HepG2 (cell line): ENCODE measurements around the gene MOGAT3. TPM values are rescaled to one million over a fixed set of nuclear protein-coding genes. Genes with fewer than 3 reads are reported as not detected.

ENCODE experiments used
- ATF1 ChIP-seq: IDR thresholded peaks from 2 replicates; pipeline ENCODE4 v1.6.1; 2016; ENCODE audit warnings: mild to moderate bottlenecking, control low read depth
- FLYWCH1 ChIP-seq: sonication (generic); formaldehyde crosslinking; IDR thresholded peaks from 2 replicates; pipeline ENCODE4 v1.8.1; 2023; ENCODE audit warnings: mild to moderate bottlenecking, missing genetic modification reagents
- NPAS2 ChIP-seq: sonication (generic); formaldehyde crosslinking; IDR thresholded peaks from 2 replicates; pipeline ENCODE4 v1.8.0; 2022; ENCODE audit warnings: mild to moderate bottlenecking, missing genetic modification reagents, borderline replicate concordance
- PPARG ChIP-seq: conservative IDR thresholded peaks from 2 replicates; pipeline ENCODE4 v1.6.1; 2016; ENCODE audit warnings: missing biosample characterization, missing genetic modification reagents
- RNF2 ChIP-seq: fragments of 450-650 bp; conservative IDR thresholded peaks from 2 replicates; pipeline ENCODE4 v1.6.1; 2016; ENCODE audit warnings: low read depth
- STAT5B ChIP-seq: sonication (generic); formaldehyde crosslinking; IDR thresholded peaks from 2 replicates; pipeline ENCODE4 v1.4.0; 2020; ENCODE audit warnings: missing genetic modification reagents
- TEAD2 ChIP-seq: sonication (generic); formaldehyde crosslinking; IDR thresholded peaks from 2 replicates; pipeline ENCODE4 v1.9.0; 2021; ENCODE audit warnings: missing genetic modification reagents
- ZFP1 ChIP-seq: IDR thresholded peaks from 2 replicates; pipeline ENCODE4 v1.6.1; 2016
- ZMYM2 ChIP-seq: sonication (generic); formaldehyde crosslinking; IDR thresholded peaks from 2 replicates; pipeline ENCODE4 v1.8.0; 2022; ENCODE audit warnings: mild to moderate bottlenecking, missing genetic modification reagents
- ZNF3 ChIP-seq: IDR thresholded peaks from 2 replicates; pipeline ENCODE4 v1.7.0; 2017; ENCODE audit warnings: inconsistent platforms
- ZNF605 ChIP-seq: sonication (generic); formaldehyde crosslinking; IDR thresholded peaks from 2 replicates; pipeline ENCODE4 v1.8.0; 2022; ENCODE audit warnings: mild to moderate bottlenecking, missing genetic modification reagents
- ZNF652 ChIP-seq: IDR thresholded peaks from 2 replicates; pipeline ENCODE4 v1.6.1; 2016; ENCODE audit warnings: low read depth, borderline replicate concordance
- ZNF747 ChIP-seq: sonication (generic); formaldehyde crosslinking; IDR thresholded peaks from 2 replicates; pipeline ENCODE4 v1.8.1; 2023; ENCODE audit warnings: missing genetic modification reagents, mild to moderate bottlenecking, borderline replicate concordance
- ZSCAN29 ChIP-seq: sonication (generic); formaldehyde crosslinking; conservative IDR thresholded peaks from 2 replicates; pipeline ENCODE4 v1.4.0; 2020; ENCODE audit warnings: mild to moderate bottlenecking, missing genetic modification reagents
- polyA plus RNA-seq, 8 experiments: library from polyadenylated mRNA; depleted of rRNA in 3 of 8; stranded (reverse) in 7 of 8; unstranded in 1 of 8; fragments of >200 nt; fragmentation: Illumina TruSeq in 4 of 8; extraction: Trizol in 4 of 8; gene quantifications; 2 replicates each; pipeline versions ENCODE4 v1.2.1 to v1.2.3, GENCODE V29; 2011 to 2016; ENCODE audit warnings: low read depth in 4 of 8, missing spikeins in 1 of 8, mixed read lengths in 1 of 8; ENCODE audit not compliant: insufficient read depth in 1 of 8
- total RNA-seq, 5 experiments: library from RNA; depleted of rRNA; stranded (reverse); fragments of >200 nt; fragmentation: Illumina TruSeq; extraction: Trizol; gene quantifications; 2 replicates each; pipeline ENCODE4 v1.2.3, GENCODE V29; 2016; ENCODE audit warnings: low read depth in 1 of 5
- TF ChIP-seq, protein P1 (sequence below), 2 experiments: sonication (generic) in 1 of 2; formaldehyde crosslinking in 1 of 2; IDR thresholded peaks; 2 replicates each; pipeline versions ENCODE4 v1.6.1 to v1.9.0; 2014 to 2022; ENCODE audit warnings: antibody characterized with exemption in 1 of 2, borderline replicate concordance in 1 of 2, inconsistent platforms in 1 of 2, low read depth in 1 of 2, missing genetic modification reagents in 1 of 2
- TF ChIP-seq, protein P2 (sequence below): sonication (generic); formaldehyde crosslinking; IDR thresholded peaks from 2 replicates; pipeline ENCODE4 v1.5.0; 2020; ENCODE audit warnings: missing genetic modification reagents
- TF ChIP-seq, protein P3 (sequence below): sonication (generic); formaldehyde crosslinking; IDR thresholded peaks from 2 replicates; pipeline ENCODE4 v1.4.0; 2020; ENCODE audit warnings: missing genetic modification reagents
- TF ChIP-seq, protein P4 (sequence below): IDR thresholded peaks from 2 replicates; pipeline ENCODE4 v1.6.1; 2016
- TF ChIP-seq, protein P5 (sequence below): sonication (generic); formaldehyde crosslinking; conservative IDR thresholded peaks from 2 replicates; pipeline ENCODE4 v1.4.0; 2020; ENCODE audit warnings: missing genetic modification reagents

MOGAT3 gene
- total and polyA plus RNA-seq, 2 of the 13 experiments (the other 11 are each of a cell fraction or from before 2014, with no cell fraction given): 22.5 to 30.5 TPM

DNA sequence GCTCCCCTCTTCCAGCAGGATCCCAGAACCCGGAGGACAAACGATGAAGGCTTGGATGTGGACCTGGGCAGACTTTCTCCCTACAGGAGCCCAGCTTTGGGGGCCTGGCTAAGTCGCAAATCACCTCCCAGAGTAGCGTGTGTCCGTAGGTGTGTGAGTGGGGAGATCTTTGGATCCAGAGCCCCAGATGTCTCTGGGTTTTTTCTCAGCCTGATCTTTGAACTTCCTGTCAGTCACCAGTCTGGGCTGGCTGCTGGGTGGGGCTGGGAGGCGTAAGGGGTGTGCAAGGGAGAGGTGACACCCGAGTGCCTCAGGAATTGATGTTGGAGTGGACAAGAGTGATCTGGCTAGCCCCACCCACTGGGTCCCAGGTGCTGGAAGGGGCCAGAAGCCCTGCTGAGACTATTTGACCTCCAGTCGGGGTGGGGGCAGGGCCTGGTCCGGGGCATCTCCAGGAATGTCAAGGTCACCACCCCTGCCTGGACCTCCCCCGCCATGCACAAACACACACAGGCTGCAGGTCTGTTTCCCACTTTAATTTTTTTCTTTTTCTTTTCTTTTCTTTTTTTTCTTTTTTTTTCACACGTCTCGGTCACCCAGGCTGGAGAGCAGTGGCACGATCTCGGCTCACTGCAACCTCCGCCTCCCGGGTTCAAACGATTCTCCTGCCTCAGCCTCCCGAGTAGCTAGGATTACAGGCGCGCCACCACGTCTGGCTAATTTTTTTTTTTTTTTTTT, at the start of gene MOGAT3 (continued):
- TF ChIP-seq, protein P1, sequence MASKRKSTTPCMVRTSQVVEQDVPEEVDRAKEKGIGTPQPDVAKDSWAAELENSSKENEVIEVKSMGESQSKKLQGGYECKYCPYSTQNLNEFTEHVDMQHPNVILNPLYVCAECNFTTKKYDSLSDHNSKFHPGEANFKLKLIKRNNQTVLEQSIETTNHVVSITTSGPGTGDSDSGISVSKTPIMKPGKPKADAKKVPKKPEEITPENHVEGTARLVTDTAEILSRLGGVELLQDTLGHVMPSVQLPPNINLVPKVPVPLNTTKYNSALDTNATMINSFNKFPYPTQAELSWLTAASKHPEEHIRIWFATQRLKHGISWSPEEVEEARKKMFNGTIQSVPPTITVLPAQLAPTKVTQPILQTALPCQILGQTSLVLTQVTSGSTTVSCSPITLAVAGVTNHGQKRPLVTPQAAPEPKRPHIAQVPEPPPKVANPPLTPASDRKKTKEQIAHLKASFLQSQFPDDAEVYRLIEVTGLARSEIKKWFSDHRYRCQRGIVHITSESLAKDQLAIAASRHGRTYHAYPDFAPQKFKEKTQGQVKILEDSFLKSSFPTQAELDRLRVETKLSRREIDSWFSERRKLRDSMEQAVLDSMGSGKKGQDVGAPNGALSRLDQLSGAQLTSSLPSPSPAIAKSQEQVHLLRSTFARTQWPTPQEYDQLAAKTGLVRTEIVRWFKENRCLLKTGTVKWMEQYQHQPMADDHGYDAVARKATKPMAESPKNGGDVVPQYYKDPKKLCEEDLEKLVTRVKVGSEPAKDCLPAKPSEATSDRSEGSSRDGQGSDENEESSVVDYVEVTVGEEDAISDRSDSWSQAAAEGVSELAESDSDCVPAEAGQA (IDR thresholded peaks at IDR 0.05; ENCODE audit: low read depth): no peak
- TF ChIP-seq, protein P1 (CRISPR knock-in tag; IDR thresholded peaks at IDR 0.05; ENCODE audit: borderline replicate concordance): 0 out of 2 replicates have a peak, but pooled peaks have one; percentile 47
- TF ChIP-seq ATF1 (CRISPR knock-in tag) (0 out of 2 replicates have a peak, but pooled peaks have one; percentile 38), RNF2 (no peak), ZNF747 (CRISPR knock-in tag) (peak; percentile 92), ZSCAN29 (CRISPR knock-in tag) (peak; percentile 14; the same call in 1 of the 2 replicates), NPAS2 (CRISPR knock-in tag) (no peak), ZNF605 (CRISPR knock-in tag) (no peak), PPARG (CRISPR knock-in tag) (no peak; the same call in 1 of the 2 replicates), TEAD2 (CRISPR knock-in tag) (no peak), STAT5B (no peak), FLYWCH1 (CRISPR knock-in tag) (no peak), ZNF652 (peak; percentile 7; the same call in 1 of the 2 replicates), ZNF3 (no peak), ZFP1 (CRISPR knock-in tag) (no peak; the same call in 1 of the 2 replicates), ZMYM2 (peak; percentile 38; the same call in 1 of the 2 replicates)
- TF ChIP-seq, protein P2, sequence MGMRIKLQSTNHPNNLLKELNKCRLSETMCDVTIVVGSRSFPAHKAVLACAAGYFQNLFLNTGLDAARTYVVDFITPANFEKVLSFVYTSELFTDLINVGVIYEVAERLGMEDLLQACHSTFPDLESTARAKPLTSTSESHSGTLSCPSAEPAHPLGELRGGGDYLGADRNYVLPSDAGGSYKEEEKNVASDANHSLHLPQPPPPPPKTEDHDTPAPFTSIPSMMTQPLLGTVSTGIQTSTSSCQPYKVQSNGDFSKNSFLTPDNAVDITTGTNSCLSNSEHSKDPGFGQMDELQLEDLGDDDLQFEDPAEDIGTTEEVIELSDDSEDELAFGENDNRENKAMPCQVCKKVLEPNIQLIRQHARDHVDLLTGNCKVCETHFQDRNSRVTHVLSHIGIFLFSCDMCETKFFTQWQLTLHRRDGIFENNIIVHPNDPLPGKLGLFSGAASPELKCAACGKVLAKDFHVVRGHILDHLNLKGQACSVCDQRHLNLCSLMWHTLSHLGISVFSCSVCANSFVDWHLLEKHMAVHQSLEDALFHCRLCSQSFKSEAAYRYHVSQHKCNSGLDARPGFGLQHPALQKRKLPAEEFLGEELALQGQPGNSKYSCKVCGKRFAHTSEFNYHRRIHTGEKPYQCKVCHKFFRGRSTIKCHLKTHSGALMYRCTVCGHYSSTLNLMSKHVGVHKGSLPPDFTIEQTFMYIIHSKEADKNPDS (CRISPR knock-in tag): no peak
- TF ChIP-seq, protein P3, sequence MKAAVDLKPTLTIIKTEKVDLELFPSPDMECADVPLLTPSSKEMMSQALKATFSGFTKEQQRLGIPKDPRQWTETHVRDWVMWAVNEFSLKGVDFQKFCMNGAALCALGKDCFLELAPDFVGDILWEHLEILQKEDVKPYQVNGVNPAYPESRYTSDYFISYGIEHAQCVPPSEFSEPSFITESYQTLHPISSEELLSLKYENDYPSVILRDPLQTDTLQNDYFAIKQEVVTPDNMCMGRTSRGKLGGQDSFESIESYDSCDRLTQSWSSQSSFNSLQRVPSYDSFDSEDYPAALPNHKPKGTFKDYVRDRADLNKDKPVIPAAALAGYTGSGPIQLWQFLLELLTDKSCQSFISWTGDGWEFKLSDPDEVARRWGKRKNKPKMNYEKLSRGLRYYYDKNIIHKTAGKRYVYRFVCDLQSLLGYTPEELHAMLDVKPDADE (CRISPR knock-in tag): peak; percentile 16; the same call in 1 of the 2 replicates
- TF ChIP-seq, protein P4, sequence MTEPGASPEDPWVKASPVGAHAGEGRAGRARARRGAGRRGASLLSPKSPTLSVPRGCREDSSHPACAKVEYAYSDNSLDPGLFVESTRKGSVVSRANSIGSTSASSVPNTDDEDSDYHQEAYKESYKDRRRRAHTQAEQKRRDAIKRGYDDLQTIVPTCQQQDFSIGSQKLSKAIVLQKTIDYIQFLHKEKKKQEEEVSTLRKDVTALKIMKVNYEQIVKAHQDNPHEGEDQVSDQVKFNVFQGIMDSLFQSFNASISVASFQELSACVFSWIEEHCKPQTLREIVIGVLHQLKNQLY (CRISPR knock-in tag): peak; percentile 62
- TF ChIP-seq, protein P5, sequence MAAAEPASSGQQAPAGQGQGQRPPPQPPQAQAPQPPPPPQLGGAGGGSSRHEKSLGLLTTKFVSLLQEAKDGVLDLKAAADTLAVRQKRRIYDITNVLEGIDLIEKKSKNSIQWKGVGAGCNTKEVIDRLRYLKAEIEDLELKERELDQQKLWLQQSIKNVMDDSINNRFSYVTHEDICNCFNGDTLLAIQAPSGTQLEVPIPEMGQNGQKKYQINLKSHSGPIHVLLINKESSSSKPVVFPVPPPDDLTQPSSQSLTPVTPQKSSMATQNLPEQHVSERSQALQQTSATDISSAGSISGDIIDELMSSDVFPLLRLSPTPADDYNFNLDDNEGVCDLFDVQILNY (CRISPR knock-in tag): 0 out of 2 replicates have a peak, but pooled peaks have one; percentile 20
